Measurements from ENCODE around the gene KIF3B. TPM values are rescaled to one million over a fixed set of nuclear protein-coding genes. Genes with fewer than 3 reads are reported as not detected.
A peak's percentile ranks its signal among the peaks of the same experiment; 100 is the strongest.

KIF3B gene
- total RNA-seq, 1 experiment from 2014 or later: 31.5 TPM

DNA sequence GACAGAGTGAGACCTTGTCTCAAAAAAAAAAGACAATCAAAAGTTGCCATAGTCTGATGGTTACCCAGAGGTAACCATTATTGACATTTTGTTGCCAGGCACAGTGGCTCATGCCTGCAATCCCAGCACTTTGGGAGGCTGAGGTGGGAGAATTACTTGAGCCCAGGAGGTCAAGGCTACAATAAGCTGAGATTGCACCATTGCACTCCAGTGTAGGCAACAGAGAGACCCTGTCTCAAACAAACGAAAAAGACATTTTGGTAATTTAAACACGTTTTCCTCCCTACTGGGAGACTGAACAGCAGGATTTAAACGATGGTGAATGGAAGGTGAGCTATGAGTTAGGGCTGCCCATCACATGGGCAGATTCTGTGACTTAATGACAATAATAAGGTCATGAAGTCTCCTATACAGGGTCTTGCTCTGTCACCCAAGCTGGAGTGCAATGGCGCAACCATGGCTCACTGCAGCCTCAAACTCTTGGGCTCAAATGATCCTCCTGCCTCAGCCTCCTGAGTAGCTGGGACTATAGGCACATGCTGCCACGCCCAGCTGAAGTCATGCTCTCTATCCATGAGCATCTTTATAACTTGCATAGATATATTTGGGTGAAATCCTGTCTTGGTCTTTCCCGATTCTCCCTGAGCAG, 76.5 kb downstream of the KIF3B start (continued):
- TF ChIP-seq, protein P1, sequence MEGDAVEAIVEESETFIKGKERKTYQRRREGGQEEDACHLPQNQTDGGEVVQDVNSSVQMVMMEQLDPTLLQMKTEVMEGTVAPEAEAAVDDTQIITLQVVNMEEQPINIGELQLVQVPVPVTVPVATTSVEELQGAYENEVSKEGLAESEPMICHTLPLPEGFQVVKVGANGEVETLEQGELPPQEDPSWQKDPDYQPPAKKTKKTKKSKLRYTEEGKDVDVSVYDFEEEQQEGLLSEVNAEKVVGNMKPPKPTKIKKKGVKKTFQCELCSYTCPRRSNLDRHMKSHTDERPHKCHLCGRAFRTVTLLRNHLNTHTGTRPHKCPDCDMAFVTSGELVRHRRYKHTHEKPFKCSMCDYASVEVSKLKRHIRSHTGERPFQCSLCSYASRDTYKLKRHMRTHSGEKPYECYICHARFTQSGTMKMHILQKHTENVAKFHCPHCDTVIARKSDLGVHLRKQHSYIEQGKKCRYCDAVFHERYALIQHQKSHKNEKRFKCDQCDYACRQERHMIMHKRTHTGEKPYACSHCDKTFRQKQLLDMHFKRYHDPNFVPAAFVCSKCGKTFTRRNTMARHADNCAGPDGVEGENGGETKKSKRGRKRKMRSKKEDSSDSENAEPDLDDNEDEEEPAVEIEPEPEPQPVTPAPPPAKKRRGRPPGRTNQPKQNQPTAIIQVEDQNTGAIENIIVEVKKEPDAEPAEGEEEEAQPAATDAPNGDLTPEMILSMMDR (IDR thresholded peaks at IDR 0.05 in 2 of 3, conservative IDR thresholded peaks at IDR 0.05 in 1 of 3; ENCODE audit: borderline replicate concordance in 1 of 3, insufficient read depth in 1 of 3, low read depth in 2 of 3, low read length in 2 of 3): no peak
- TF ChIP-seq, protein P2, sequence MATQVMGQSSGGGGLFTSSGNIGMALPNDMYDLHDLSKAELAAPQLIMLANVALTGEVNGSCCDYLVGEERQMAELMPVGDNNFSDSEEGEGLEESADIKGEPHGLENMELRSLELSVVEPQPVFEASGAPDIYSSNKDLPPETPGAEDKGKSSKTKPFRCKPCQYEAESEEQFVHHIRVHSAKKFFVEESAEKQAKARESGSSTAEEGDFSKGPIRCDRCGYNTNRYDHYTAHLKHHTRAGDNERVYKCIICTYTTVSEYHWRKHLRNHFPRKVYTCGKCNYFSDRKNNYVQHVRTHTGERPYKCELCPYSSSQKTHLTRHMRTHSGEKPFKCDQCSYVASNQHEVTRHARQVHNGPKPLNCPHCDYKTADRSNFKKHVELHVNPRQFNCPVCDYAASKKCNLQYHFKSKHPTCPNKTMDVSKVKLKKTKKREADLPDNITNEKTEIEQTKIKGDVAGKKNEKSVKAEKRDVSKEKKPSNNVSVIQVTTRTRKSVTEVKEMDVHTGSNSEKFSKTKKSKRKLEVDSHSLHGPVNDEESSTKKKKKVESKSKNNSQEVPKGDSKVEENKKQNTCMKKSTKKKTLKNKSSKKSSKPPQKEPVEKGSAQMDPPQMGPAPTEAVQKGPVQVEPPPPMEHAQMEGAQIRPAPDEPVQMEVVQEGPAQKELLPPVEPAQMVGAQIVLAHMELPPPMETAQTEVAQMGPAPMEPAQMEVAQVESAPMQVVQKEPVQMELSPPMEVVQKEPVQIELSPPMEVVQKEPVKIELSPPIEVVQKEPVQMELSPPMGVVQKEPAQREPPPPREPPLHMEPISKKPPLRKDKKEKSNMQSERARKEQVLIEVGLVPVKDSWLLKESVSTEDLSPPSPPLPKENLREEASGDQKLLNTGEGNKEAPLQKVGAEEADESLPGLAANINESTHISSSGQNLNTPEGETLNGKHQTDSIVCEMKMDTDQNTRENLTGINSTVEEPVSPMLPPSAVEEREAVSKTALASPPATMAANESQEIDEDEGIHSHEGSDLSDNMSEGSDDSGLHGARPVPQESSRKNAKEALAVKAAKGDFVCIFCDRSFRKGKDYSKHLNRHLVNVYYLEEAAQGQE (IDR thresholded peaks at IDR 0.05; ENCODE audit: low read depth): no peak
- no peak for TF ChIP-seq EGR1 (IDR thresholded peaks at IDR 0.05; ENCODE audit: low read depth)
- no peak for TF ChIP-seq EZH2 (IDR thresholded peaks at IDR 0.05)

DNA sequence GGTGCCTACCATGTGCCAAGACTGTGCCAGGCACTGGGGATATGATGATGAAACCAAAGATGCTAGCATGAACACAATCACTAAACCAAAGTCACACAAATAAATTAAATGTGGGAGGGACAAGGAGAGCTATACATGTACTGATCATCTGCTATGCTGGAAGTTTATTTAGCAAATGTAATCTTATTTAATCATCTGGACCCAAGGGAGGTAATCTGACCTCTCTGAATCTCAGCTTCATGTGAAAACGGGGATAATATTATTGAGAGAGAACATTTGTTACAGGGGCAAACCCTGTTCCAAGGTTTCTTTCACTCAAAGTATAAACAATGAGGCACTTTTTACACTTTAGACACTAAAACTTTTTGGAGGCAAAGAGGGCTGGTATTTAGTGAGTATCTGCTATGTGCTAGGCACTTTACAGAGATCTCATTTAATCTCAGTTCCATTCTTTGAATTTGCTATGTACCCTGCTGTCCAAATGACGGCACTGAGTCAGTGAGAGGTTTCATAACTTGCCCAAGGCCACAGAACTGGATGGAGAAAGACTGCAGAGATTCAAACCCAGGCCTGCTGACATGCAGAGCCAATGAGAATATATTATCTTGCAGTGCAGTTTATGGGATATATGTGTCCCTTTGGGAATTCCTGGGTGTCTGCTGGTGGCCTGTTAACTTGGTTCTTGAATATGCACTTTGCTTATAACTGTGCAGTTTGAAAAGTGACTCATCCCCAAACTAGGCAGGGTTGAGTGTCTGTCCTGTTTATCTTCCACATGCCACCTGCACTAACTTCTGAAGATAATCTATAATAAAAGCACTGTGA, 77.4 kb downstream of the KIF3B start:
- CTCF ChIA-PET: no interaction called here

More for the DNA sequence above, 77.4 kb downstream of the KIF3B start:
- TF ChIP-seq YY1 (IDR thresholded peaks at IDR 0.05; ENCODE audit: extremely low read depth, insufficient replicate concordance, low read depth, low read length) (no peak), FOSL1 (IDR thresholded peaks at IDR 0.05; ENCODE audit: low read depth) (peak; percentile 33; the same call in 1 of the 2 replicates), CEBPB (IDR thresholded peaks at IDR 0.05; ENCODE audit: low read depth) (0 out of 2 replicates have a peak, but pooled peaks have one; percentile 16)
- Histone ChIP-seq H3K36me3 (ENCODE audit: control insufficient read depth in 1 of 2, insufficient read depth in 2 of 2, low read length in 2 of 2) (no peaks in the 10 kb centered on the region), H4K20me1 (ENCODE audit: insufficient read depth) (0 out of 2 replicates have a peak, but pooled peaks cover 3% of the 10 kb centered on the region), H3K27ac (ENCODE audit: low read depth, low read length) (peak overlapping the region; percentile 92; the same call in 1 of the 2 replicates), H3K4me2 (ENCODE audit: low read length) (peak overlapping the region; percentile 54), H2AFZ (ENCODE audit: low read depth, low read length, poor library complexity, severe bottlenecking) (no peak overlapping the region), H3K4me1 (ENCODE audit: control insufficient read depth in 1 of 2, insufficient read depth in 2 of 2, low read length in 2 of 2) (peaks cover 29 to 40% of the 10 kb centered on the region in 2 experiments), H3K4me3 (replicated peaks in 1 of 2; ENCODE audit: low read depth in 1 of 2, low read length in 2 of 2) (no peak overlapping the region), H3K9ac (ENCODE audit: low read length) (0 out of 2 replicates have a peak overlapping the region, but pooled peaks have one; percentile 32), H3K9me3 (ENCODE audit: control insufficient read depth in 1 of 2, insufficient read depth in 1 of 2, low read depth in 1 of 2, low read length in 2 of 2) (no peaks in the 10 kb centered on the region), H3K9me2 (ENCODE audit: insufficient read depth) (no peaks in the 10 kb centered on the region), H3K27me3 (ENCODE audit: insufficient read depth, low read length) (no peaks in the 10 kb centered on the region), H3K79me2 (ENCODE audit: insufficient read depth, low read length) (peaks cover 11% of the 10 kb centered on the region)
- ATAC-seq (no peak), DNase-seq (ENCODE audit: low read depth, low spot score) (no peak)
- intact Hi-C loops (cut with micrococcal nuclease): no loop called here
- ChIA-PET RAD21 (ENCODE audit: low non-redundant PET in 1 of 2, low total read pairs in 2 of 2, uncharacterized antibody in 2 of 2, unreplicated experiment in 2 of 2) (interaction anchor here in 1 of 2 experiments (0.6 kb wide), 1 partner anchor 59 kb away, joined by 3 read pairs; no protein-coding TSS in a partner anchor), POLR2A (no interaction called here)
- no TSS peak for BruUV-seq (replicated peaks)

Data from HCT116 (cell line).